GM23338 (cell line): ENCODE results near the gene LCE1E. TPM values are rescaled to one million over a fixed set of nuclear protein-coding genes. Genes with fewer than 3 reads are reported as not detected.

Experiments
- ATAC-seq: fragments of 200-7000 bp; cut with Tn5 transposase; 3 replicates; pipeline ENCODE4 v1.9.1; 2020
- DNase-seq: peaks from one replicate; pipeline ENCODE4 v3.0.0-alpha.2; 2015; ENCODE audit warnings: low spot score
- H2AFZ ChIP-seq: fragments of 200-600 bp; sonication (generic); 2 replicates; pipeline ENCODE4 v1.8.0; 2016; ENCODE audit warnings: antibody characterized with exemption, mild to moderate bottlenecking, moderate library complexity
- H3F3A ChIP-seq: fragments of 200-600 bp; sonication (generic); replicated peaks from 2 replicates; pipeline ENCODE4 v1.8.0; 2017; ENCODE audit warnings: antibody characterized with exemption, mixed run types, low read depth
- H3K27ac ChIP-seq: fragments of 200-600 bp; sonication (generic); 2 replicates; pipeline ENCODE4 v1.6.1; 2016; ENCODE audit warnings: low read depth
- H3K27me3 ChIP-seq: fragments of 200-600 bp; sonication (generic); 2 replicates; pipeline ENCODE4 v1.8.0; 2016; ENCODE audit warnings: mild to moderate bottlenecking, mixed run types, moderate library complexity; ENCODE audit not compliant: insufficient read depth
- H3K36me3 ChIP-seq: fragments of 200-600 bp; sonication (generic); 2 replicates; pipeline ENCODE4 v1.8.0; 2016; ENCODE audit warnings: mild to moderate bottlenecking; ENCODE audit not compliant: insufficient read depth
- H3K4me1 ChIP-seq: fragments of 200-600 bp; sonication (generic); 2 replicates; pipeline ENCODE4 v1.8.0; 2016; ENCODE audit warnings: mild to moderate bottlenecking, moderate library complexity; ENCODE audit not compliant: insufficient read depth
- H3K4me2 ChIP-seq: fragments of 200-600 bp; sonication (generic); 2 replicates; pipeline ENCODE4 v1.7.1; 2017; ENCODE audit warnings: mixed run types
- H3K4me3 ChIP-seq: fragments of 200-600 bp; sonication (generic); 2 replicates; pipeline ENCODE4 v1.6.1; 2016; ENCODE audit warnings: mixed run types
- H3K79me2 ChIP-seq: fragments of 200-600 bp; sonication (generic); replicated peaks from 2 replicates; pipeline ENCODE4 v1.8.0; 2017; ENCODE audit warnings: mild to moderate bottlenecking; ENCODE audit not compliant: insufficient read depth
- H3K9me2 ChIP-seq: fragments of 200-600 bp; sonication (generic); 2 replicates; pipeline ENCODE4 v1.8.0; 2017; ENCODE audit not compliant: insufficient read depth
- H4K20me1 ChIP-seq: fragments of 200-600 bp; sonication (generic); replicated peaks from 2 replicates; pipeline ENCODE4 v1.8.0; 2017; ENCODE audit warnings: mild to moderate bottlenecking; ENCODE audit not compliant: insufficient read depth
- H3K27ac Mint-ChIP-seq: 2 replicates; pipeline ENCODE4 v1.8.0; 2020; ENCODE audit warnings: inconsistent platforms, mild to moderate bottlenecking, moderate library complexity, mixed read lengths
- H3K27me3 Mint-ChIP-seq: 3 replicates; pipeline ENCODE4 v1.8.0; 2022; ENCODE audit warnings: low read depth, mild to moderate bottlenecking, moderate library complexity, mixed read lengths, inconsistent platforms; ENCODE audit not compliant: insufficient read depth, poor library complexity
- H3K36me3 Mint-ChIP-seq: 3 replicates; pipeline ENCODE4 v1.8.0; 2021; ENCODE audit warnings: low read depth, mild to moderate bottlenecking, inconsistent platforms, moderate library complexity, mixed read lengths
- H3K4me1 Mint-ChIP-seq: 3 replicates; pipeline ENCODE4 v1.8.0; 2020; ENCODE audit warnings: mild to moderate bottlenecking, inconsistent platforms, mixed read lengths
- H3K4me3 Mint-ChIP-seq: 3 replicates; pipeline ENCODE4 v1.8.0; 2021; ENCODE audit warnings: moderate library complexity, mild to moderate bottlenecking, inconsistent platforms, mixed read lengths
- H3K9me3 Mint-ChIP-seq: 3 replicates; pipeline ENCODE4 v1.8.0; 2020; ENCODE audit warnings: moderate library complexity, mild to moderate bottlenecking, inconsistent platforms, mixed read lengths
- POLR2AphosphoS5 ChIP-seq: IDR thresholded peaks from 2 replicates; pipeline ENCODE4 v1.6.1; 2016; ENCODE audit warnings: antibody characterized with exemption, low read depth
- polyA plus RNA-seq: library from polyadenylated mRNA; unstranded; fragments of >200 nt; fragmentation: Nextera tagmentation; extraction: Ambion mirVana; gene quantifications from 2 replicates; pipeline ENCODE4 v1.2.1, GENCODE V29; 2016
- total RNA-seq: library from RNA; depleted of rRNA; stranded (reverse); fragments of >200 nt; shearing (Covaris generic); gene quantifications from 2 replicates; pipeline ENCODE4 v1.2.3, GENCODE V29; 2014
- TF ChIP-seq, protein P1 (sequence below): fragments of 250-450 bp; sonication (Bioruptor Pico); IDR thresholded peaks from 2 replicates; pipeline ENCODE4 v1.5.0; 2020; ENCODE audit warnings: mild to moderate bottlenecking, moderate library complexity
- TF ChIP-seq, protein P2 (sequence below): IDR thresholded peaks from 2 replicates; pipeline ENCODE4 v1.6.1; 2016; ENCODE audit warnings: antibody characterized with exemption

Gene LCE1E
- total and polyA plus RNA-seq, 2 experiments from 2014 or later: not detected

DNA sequence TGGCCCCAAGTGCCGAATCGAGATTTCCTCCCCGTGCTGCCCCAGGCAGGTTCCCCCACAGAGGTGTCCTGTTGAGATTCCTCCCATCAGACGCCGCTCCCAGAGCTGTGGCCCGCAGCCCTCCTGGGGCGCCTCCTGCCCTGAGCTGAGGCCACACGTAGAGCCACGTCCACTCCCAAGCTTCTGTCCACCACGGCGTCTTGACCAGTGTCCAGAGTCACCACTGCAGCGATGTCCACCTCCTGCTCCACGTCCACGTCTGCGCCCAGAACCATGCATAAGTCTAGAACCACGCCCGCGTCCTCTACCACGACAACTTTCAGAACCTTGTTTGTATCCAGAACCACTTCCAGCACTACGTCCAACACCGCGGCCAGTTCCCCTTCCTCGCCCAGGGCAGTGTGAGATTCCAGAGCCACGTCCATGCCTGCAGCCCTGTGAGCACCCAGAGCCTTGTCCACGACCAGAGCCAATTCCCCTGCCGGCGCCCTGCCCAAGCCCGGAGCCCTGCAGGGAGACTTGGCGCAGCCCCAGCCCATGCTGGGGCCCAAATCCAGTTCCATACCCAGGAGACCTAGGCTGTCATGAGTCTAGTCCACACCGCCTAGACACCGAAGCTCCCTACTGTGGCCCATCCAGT, 25.4 kb upstream of the LCE1E start:
- no peaks in the 10 kb centered on the region for H3F3A ChIP-seq

More for the DNA sequence above, 25.4 kb upstream of the LCE1E start:
- Mint-ChIP-seq H3K9me3 (no peaks in the 10 kb centered on the region; the same call in 2 of the 3 replicates), H3K27ac (no peak overlapping the region), H3K4me3 (no peak overlapping the region), H3K27me3 (peaks cover 5% of the 10 kb centered on the region), H3K4me1 (peaks cover 15% of the 10 kb centered on the region; the same call in 2 of the 3 replicates), H3K36me3 (no peaks in the 10 kb centered on the region)
- no peak overlapping the region for H3K27ac ChIP-seq
- DNase-seq: no peak
- TF ChIP-seq, protein P1, sequence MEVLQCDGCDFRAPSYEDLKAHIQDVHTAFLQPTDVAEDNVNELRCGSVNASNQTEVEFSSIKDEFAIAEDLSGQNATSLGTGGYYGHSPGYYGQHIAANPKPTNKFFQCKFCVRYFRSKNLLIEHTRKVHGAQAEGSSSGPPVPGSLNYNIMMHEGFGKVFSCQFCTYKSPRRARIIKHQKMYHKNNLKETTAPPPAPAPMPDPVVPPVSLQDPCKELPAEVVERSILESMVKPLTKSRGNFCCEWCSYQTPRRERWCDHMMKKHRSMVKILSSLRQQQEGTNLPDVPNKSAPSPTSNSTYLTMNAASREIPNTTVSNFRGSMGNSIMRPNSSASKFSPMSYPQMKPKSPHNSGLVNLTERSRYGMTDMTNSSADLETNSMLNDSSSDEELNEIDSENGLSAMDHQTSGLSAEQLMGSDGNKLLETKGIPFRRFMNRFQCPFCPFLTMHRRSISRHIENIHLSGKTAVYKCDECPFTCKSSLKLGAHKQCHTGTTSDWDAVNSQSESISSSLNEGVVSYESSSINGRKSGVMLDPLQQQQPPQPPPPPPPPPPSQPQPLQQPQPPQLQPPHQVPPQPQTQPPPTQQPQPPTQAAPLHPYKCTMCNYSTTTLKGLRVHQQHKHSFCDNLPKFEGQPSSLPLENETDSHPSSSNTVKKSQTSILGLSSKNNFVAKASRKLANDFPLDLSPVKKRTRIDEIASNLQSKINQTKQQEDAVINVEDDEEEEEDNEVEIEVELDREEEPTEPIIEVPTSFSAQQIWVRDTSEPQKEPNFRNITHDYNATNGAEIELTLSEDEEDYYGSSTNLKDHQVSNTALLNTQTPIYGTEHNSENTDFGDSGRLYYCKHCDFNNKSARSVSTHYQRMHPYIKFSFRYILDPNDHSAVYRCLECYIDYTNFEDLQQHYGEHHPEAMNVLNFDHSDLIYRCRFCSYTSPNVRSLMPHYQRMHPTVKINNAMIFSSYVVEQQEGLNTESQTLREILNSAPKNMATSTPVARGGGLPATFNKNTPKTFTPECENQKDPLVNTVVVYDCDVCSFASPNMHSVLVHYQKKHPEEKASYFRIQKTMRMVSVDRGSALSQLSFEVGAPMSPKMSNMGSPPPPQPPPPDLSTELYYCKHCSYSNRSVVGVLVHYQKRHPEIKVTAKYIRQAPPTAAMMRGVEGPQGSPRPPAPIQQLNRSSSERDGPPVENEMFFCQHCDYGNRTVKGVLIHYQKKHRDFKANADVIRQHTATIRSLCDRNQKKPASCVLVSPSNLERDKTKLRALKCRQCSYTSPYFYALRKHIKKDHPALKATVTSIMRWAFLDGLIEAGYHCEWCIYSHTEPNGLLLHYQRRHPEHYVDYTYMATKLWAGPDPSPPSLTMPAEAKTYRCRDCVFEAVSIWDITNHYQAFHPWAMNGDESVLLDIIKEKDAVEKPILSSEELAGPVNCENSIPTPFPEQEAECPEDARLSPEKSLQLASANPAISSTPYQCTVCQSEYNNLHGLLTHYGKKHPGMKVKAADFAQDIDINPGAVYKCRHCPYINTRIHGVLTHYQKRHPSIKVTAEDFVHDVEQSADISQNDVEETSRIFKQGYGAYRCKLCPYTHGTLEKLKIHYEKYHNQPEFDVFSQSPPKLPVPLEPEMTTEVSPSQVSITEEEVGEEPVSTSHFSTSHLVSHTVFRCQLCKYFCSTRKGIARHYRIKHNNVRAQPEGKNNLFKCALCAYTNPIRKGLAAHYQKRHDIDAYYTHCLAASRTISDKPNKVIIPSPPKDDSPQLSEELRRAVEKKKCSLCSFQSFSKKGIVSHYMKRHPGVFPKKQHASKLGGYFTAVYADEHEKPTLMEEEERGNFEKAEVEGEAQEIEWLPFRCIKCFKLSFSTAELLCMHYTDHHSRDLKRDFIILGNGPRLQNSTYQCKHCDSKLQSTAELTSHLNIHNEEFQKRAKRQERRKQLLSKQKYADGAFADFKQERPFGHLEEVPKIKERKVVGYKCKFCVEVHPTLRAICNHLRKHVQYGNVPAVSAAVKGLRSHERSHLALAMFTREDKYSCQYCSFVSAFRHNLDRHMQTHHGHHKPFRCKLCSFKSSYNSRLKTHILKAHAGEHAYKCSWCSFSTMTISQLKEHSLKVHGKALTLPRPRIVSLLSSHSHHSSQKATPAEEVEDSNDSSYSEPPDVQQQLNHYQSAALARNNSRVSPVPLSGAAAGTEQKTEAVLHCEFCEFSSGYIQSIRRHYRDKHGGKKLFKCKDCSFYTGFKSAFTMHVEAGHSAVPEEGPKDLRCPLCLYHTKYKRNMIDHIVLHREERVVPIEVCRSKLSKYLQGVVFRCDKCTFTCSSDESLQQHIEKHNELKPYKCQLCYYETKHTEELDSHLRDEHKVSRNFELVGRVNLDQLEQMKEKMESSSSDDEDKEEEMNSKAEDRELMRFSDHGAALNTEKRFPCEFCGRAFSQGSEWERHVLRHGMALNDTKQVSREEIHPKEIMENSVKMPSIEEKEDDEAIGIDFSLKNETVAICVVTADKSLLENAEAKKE (CRISPR knock-in tag): no peak
- TF ChIP-seq POLR2AphosphoS5: no peak
- TF ChIP-seq, protein P2, sequence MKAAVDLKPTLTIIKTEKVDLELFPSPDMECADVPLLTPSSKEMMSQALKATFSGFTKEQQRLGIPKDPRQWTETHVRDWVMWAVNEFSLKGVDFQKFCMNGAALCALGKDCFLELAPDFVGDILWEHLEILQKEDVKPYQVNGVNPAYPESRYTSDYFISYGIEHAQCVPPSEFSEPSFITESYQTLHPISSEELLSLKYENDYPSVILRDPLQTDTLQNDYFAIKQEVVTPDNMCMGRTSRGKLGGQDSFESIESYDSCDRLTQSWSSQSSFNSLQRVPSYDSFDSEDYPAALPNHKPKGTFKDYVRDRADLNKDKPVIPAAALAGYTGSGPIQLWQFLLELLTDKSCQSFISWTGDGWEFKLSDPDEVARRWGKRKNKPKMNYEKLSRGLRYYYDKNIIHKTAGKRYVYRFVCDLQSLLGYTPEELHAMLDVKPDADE: no peak
- H3K4me2 ChIP-seq: no peak overlapping the region
- H3K4me1 ChIP-seq: no peaks in the 10 kb centered on the region; the same call in 1 of the 2 replicates
- no peaks in the 10 kb centered on the region for H3K79me2 ChIP-seq
- no peaks in the 10 kb centered on the region for H3K27me3 ChIP-seq
- H2AFZ ChIP-seq: no peak overlapping the region
- H3K9me2 ChIP-seq: peaks cover 2% of the 10 kb centered on the region; the same call in 1 of the 2 replicates
- no peak for ATAC-seq
- no peak overlapping the region for H3K4me3 ChIP-seq
- no peaks in the 10 kb centered on the region for H4K20me1 ChIP-seq
- H3K36me3 ChIP-seq: no peaks in the 10 kb centered on the region
